Ishikawa (cell line): ENCODE measurements around the gene VBP1.

ENCODE experiments used
- CEBPB ChIP-seq: IDR thresholded peaks from 2 replicates; pipeline ENCODE4 v1.6.1; 2012
- CREB1 ChIP-seq: IDR thresholded peaks from 2 replicates; pipeline ENCODE4 v1.6.1; 2012; ENCODE audit warnings: low read depth
- EGR1 ChIP-seq: IDR thresholded peaks from 2 replicates; pipeline ENCODE4 v1.6.1; 2012
- EP300 ChIP-seq: IDR thresholded peaks from 2 replicates; pipeline ENCODE4 v1.6.1; 2012; ENCODE audit warnings: borderline replicate concordance
- FOXM1 ChIP-seq: IDR thresholded peaks from 2 replicates; pipeline ENCODE4 v1.6.1; 2012; ENCODE audit warnings: low read depth, borderline replicate concordance
- NFIC ChIP-seq: IDR thresholded peaks from 2 replicates; pipeline ENCODE4 v1.6.1; 2012
- RAD21 ChIP-seq: IDR thresholded peaks from 2 replicates; pipeline ENCODE4 v1.6.1; 2012; ENCODE audit warnings: low read depth
- TAF1 ChIP-seq: IDR thresholded peaks from 2 replicates; pipeline ENCODE4 v1.6.1; 2012; ENCODE audit warnings: low read depth, mild to moderate bottlenecking
- TCF12 ChIP-seq: IDR thresholded peaks from 2 replicates; pipeline ENCODE4 v1.6.1; 2012; ENCODE audit warnings: low read depth
- TEAD4 ChIP-seq: IDR thresholded peaks from 2 replicates; pipeline ENCODE4 v1.6.1; 2012
- YY1 ChIP-seq: IDR thresholded peaks from 2 replicates; pipeline ENCODE4 v1.6.1; 2012; ENCODE audit warnings: low read depth
- ZBTB7A ChIP-seq: IDR thresholded peaks from 2 replicates; pipeline ENCODE4 v1.6.1; 2012; ENCODE audit warnings: low read depth
- TF ChIP-seq, protein P1 (sequence below): IDR thresholded peaks from 2 replicates; pipeline ENCODE4 v1.6.1; 2012
- TF ChIP-seq, protein P2 (sequence below): IDR thresholded peaks from 2 replicates; pipeline ENCODE4 v1.6.1; 2012; ENCODE audit warnings: low read depth, mild to moderate bottlenecking
- TF ChIP-seq, protein P3 (sequence below): IDR thresholded peaks from 2 replicates; pipeline ENCODE4 v1.6.1; 2012

The VBP1 gene

DNA sequence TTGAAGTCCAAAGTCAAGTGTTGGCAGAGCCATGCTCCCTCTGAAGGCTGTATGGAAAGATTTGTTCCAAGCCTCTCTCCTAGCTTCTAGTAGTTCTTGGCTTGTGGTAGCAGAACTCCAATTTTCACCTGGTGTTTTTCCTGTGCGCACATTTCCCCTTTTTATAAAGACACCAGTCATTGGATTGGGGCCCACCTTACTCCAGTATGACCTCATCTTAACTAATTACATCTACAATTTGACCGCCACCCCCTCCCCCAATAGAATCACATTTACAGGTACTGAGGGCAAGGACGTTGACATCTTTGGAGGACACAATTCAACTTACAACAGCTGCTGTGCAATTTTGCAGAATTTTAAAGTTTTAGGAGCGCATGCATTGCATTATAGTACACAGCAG lies 31.2 kb downstream of the VBP1 start:
- TF ChIP-seq TCF12: no peak
- no peak for TF ChIP-seq YY1
- no peak for TF ChIP-seq CEBPB
- no peak for TF ChIP-seq NFIC
- no peak for TF ChIP-seq EP300
- TF ChIP-seq FOXM1: no peak
- TF ChIP-seq ZBTB7A: no peak
- no peak for TF ChIP-seq CREB1
- TF ChIP-seq, protein P1, sequence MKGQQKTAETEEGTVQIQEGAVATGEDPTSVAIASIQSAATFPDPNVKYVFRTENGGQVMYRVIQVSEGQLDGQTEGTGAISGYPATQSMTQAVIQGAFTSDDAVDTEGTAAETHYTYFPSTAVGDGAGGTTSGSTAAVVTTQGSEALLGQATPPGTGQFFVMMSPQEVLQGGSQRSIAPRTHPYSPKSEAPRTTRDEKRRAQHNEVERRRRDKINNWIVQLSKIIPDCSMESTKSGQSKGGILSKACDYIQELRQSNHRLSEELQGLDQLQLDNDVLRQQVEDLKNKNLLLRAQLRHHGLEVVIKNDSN: no peak
- no peak for TF ChIP-seq TAF1

DNA sequence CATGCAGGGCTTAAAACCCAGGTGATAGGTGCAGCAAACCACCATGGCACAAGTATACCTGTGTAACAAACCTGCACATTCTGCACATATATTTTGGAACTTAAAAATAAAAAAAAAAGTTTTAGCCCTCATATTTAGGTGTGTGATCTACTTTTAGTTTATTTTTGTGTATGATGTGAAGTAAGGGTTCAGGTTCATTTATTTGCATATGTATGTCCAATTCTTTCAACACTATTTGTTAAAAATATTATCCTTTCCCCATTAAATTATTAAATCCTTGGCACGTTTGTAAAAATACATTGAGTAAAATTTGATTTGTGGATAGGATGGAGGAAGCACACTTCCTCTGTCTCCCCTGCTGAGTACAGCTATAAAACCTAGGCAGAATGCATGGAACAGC lies 35.1 kb downstream of the VBP1 start:
- TF ChIP-seq YY1: no peak
- TF ChIP-seq, protein P1: no peak
- TF ChIP-seq EGR1: no peak
- no peak for TF ChIP-seq ZBTB7A

DNA sequence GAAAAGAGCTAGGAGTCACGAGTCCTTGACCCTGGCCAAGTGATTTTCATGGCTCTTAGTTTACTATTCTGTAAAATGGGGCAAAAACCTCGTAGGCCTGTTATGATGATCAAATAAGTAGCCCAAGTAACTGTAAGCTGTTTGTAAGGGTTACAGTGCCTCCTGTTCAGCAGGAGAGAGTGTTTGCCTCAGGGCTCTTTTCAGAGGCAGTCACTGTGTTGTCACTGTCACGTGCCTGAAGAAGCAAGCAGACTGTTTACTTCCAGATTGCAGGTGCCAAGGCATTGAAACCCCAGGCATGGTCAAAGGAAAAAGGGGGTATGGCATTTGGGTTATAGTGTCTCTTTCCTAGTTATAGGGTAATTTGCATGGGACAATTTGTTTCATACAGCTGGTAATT lies 43.5 kb downstream of the VBP1 start:
- TF ChIP-seq RAD21 (no peak), NFIC (no peak), ZBTB7A (no peak), TCF12 (no peak), FOXM1 (no peak), CEBPB (no peak)
- TF ChIP-seq, protein P2, sequence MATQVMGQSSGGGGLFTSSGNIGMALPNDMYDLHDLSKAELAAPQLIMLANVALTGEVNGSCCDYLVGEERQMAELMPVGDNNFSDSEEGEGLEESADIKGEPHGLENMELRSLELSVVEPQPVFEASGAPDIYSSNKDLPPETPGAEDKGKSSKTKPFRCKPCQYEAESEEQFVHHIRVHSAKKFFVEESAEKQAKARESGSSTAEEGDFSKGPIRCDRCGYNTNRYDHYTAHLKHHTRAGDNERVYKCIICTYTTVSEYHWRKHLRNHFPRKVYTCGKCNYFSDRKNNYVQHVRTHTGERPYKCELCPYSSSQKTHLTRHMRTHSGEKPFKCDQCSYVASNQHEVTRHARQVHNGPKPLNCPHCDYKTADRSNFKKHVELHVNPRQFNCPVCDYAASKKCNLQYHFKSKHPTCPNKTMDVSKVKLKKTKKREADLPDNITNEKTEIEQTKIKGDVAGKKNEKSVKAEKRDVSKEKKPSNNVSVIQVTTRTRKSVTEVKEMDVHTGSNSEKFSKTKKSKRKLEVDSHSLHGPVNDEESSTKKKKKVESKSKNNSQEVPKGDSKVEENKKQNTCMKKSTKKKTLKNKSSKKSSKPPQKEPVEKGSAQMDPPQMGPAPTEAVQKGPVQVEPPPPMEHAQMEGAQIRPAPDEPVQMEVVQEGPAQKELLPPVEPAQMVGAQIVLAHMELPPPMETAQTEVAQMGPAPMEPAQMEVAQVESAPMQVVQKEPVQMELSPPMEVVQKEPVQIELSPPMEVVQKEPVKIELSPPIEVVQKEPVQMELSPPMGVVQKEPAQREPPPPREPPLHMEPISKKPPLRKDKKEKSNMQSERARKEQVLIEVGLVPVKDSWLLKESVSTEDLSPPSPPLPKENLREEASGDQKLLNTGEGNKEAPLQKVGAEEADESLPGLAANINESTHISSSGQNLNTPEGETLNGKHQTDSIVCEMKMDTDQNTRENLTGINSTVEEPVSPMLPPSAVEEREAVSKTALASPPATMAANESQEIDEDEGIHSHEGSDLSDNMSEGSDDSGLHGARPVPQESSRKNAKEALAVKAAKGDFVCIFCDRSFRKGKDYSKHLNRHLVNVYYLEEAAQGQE: no peak
- TF ChIP-seq, protein P3, sequence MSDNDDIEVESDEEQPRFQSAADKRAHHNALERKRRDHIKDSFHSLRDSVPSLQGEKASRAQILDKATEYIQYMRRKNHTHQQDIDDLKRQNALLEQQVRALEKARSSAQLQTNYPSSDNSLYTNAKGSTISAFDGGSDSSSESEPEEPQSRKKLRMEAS: no peak

DNA sequence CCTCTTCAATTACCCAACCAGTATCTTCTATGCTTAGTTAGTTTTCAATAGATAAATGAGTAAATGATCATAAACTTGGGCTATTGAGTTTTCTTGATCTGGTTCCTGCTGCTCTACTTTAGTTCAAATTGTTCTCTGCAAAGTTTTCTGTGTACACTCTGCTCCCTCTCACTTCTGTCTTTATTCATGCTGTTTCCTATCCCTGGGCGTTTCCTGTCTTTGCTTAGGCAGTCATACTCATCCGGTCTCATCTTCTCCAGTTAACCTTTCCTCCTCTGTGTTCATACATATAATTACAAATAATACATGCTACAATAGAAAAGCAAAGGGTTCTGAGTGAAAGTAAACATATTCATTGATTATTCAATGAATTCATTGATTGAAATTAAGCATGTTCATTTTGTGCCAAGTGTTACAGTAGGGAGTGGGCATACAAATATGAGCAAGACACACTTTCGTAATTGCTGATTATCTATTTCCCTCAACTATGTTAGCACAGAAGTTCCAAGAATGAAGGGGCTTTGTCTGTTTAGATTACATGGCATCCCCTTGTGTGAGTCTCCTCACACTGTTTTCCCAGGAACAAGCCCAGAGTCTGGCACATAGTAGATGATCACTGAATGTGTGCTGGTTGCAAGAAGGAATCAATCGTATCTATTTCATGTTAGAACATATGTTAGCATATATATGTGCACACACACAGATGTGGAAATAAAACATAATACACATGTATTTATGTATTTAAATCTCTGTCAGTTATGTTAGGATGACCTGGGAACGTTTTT lies 46.9 kb downstream of the VBP1 start:
- TF ChIP-seq CREB1 (no peak), YY1 (no peak), NFIC (no peak), TAF1 (no peak), TCF12 (no peak), ZBTB7A (no peak), TEAD4 (no peak), EP300 (no peak), CEBPB (no peak), EGR1 (no peak), RAD21 (no peak), FOXM1 (no peak)
- TF ChIP-seq, protein P1: no peak
- TF ChIP-seq, protein P3: no peak
- TF ChIP-seq, protein P2: no peak

DNA sequence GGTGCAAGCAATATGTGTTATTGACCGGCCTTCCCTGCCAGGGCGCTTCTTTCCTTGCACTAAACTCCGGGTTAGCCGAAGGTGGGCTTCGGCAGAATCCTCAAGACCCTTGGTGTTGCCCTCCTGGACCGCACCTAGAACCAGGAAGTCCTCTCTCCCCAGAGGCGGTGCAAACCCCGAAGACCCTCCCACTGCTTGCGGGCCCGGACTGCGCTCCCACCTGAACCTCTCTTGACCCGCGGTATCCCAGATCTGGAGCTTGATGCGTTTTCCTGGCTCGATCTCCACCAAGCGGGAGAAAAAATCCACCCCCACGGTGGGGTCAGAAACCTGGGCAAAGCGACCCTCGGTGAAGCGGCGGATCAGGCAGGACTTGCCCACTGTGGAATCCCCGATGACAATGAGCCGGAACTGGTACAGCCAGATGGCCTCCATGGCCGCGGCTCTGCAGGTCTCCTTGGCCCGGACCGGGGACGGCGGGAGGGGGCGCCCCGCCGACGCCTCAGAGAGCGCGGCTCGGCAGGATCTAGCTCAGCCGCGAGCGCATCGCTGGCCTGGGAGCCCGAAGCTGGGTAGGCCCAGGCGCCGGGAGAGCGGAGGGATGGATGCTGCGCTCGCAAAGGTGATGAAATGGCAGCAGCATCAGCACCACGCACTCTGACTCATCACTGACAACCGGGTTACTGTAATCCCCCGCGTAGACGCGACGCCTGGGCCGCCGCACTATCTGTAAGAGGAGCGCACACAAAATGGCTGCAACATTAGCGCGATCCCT lies 47.8 kb downstream of the VBP1 start, which contains the start of gene RAB39B:
RAB39B (minus strand) TSS at position 638 of the 775 bp plus-strand sequence; CDS start at position 435, 203 bp downstream.
- TF ChIP-seq CEBPB (peak; percentile 45; the same call in 1 of the 2 replicates), ZBTB7A (no peak), YY1 (peak; percentile 83)
- TF ChIP-seq, protein P2: no peak
